K562 (cell line): ENCODE data around the gene GEMIN5.

ENCODE experiments used
- EZH2 ChIP-seq: IDR thresholded peaks from 2 replicates; pipeline ENCODE4 v1.6.1; 2012; ENCODE audit warnings: low read depth, mild to moderate bottlenecking, inconsistent platforms, low read length, borderline replicate concordance
- HSF4 ChIP-seq: fragments of 250-450 bp; sonication (Bioruptor Pico); IDR thresholded peaks from 2 replicates; pipeline ENCODE4 v2.1.2; 2022; ENCODE audit warnings: mild to moderate bottlenecking, moderate library complexity, borderline replicate concordance
- MXI1 ChIP-seq: IDR thresholded peaks from 2 replicates; pipeline ENCODE4 v1.6.1; 2011; ENCODE audit warnings: low read depth, mild to moderate bottlenecking, improper control_type of control experiment, low read length
- SIN3A ChIP-seq, 2 experiments: fragments of 150-350 bp in 1 of 2; IDR thresholded peaks; 2 replicates each; pipeline ENCODE4 v1.6.1; 2011 to 2016; ENCODE audit warnings: borderline replicate concordance in 2 of 2, low read depth in 2 of 2, low read length in 2 of 2, mild to moderate bottlenecking in 2 of 2, moderate library complexity in 2 of 2; ENCODE audit not compliant: control insufficient read depth in 1 of 2
- SP2 ChIP-seq: IDR thresholded peaks from 2 replicates; pipeline ENCODE4 v1.6.1; 2011; ENCODE audit warnings: mild to moderate bottlenecking, low read depth, low read length, moderate library complexity; ENCODE audit not compliant: poor library complexity, severe bottlenecking; ENCODE audit errors: extremely low read depth
- TARDBP ChIP-seq: fragments of 450-650 bp; IDR thresholded peaks from 2 replicates; pipeline ENCODE4 v1.6.1; 2016
- ZNF212 ChIP-seq: fragments of 450-650 bp; formaldehyde crosslinking; IDR thresholded peaks from 2 replicates; pipeline ENCODE4 v1.4.0; 2020; ENCODE audit warnings: mild to moderate bottlenecking
- TF ChIP-seq, protein P1 (sequence below), 2 experiments: fragments of 250-450 bp in 1 of 2; fragments of 450-650 bp in 1 of 2; sonication (Bioruptor Pico) in 1 of 2; IDR thresholded peaks; 2 replicates each; pipeline versions ENCODE4 v1.6.1 to v1.8.0; 2016 to 2021; ENCODE audit warnings: mild to moderate bottlenecking in 2 of 2, moderate library complexity in 2 of 2, missing compliant biosample characterization in 1 of 2, missing genetic modification characterization in 1 of 2
- TF ChIP-seq, protein P2 (sequence below): sonication (generic); formaldehyde crosslinking; IDR thresholded peaks from 2 replicates; pipeline ENCODE4 v1.8.0; 2023; ENCODE audit warnings: mild to moderate bottlenecking, missing genetic modification reagents

- TF ChIP-seq TARDBP (no peak), MXI1 (no peak), HSF4 (CRISPR knock-in tag) (no peak), ZNF212 (no peak), SP2 (no peak), EZH2 (no peak), SIN3A (IDR thresholded peaks at IDR 0.05; ENCODE audit: borderline replicate concordance in 2 of 2, control insufficient read depth in 1 of 2, low read depth in 2 of 2, low read length in 2 of 2) (no peak)
- TF ChIP-seq, protein P1, sequence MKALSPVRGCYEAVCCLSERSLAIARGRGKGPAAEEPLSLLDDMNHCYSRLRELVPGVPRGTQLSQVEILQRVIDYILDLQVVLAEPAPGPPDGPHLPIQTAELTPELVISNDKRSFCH (CRISPR knock-in tag; IDR thresholded peaks at IDR 0.05) = no peak
- TF ChIP-seq, protein P1 (tag; IDR thresholded peaks at IDR 0.05) = no peak
- TF ChIP-seq, protein P2, sequence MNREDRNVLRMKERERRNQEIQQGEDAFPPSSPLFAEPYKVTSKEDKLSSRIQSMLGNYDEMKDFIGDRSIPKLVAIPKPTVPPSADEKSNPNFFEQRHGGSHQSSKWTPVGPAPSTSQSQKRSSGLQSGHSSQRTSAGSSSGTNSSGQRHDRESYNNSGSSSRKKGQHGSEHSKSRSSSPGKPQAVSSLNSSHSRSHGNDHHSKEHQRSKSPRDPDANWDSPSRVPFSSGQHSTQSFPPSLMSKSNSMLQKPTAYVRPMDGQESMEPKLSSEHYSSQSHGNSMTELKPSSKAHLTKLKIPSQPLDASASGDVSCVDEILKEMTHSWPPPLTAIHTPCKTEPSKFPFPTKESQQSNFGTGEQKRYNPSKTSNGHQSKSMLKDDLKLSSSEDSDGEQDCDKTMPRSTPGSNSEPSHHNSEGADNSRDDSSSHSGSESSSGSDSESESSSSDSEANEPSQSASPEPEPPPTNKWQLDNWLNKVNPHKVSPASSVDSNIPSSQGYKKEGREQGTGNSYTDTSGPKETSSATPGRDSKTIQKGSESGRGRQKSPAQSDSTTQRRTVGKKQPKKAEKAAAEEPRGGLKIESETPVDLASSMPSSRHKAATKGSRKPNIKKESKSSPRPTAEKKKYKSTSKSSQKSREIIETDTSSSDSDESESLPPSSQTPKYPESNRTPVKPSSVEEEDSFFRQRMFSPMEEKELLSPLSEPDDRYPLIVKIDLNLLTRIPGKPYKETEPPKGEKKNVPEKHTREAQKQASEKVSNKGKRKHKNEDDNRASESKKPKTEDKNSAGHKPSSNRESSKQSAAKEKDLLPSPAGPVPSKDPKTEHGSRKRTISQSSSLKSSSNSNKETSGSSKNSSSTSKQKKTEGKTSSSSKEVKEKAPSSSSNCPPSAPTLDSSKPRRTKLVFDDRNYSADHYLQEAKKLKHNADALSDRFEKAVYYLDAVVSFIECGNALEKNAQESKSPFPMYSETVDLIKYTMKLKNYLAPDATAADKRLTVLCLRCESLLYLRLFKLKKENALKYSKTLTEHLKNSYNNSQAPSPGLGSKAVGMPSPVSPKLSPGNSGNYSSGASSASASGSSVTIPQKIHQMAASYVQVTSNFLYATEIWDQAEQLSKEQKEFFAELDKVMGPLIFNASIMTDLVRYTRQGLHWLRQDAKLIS (CRISPR knock-in tag) = no peak
Observed at GRCh38 chr5:154972476-154973080, 34.6 kb upstream of the GEMIN5 start.
